Activated naive CD4-positive, alpha-beta T cell treated with anti-CD3 and anti-CD28 coated beads, Interleukin-2, amount 50 U/mL, for 24 hours (primary cell): Measurements from ENCODE around the gene CLEC16A.

Experiments used
- H3K27ac Mint-ChIP-seq: one replicate; pipeline ENCODE4 v1.8.0; 2021; ENCODE audit warnings: mild to moderate bottlenecking, mixed read lengths
- H3K27me3 Mint-ChIP-seq: one replicate; pipeline ENCODE4 v1.8.0; 2021; ENCODE audit warnings: mixed read lengths
- H3K36me3 Mint-ChIP-seq: one replicate; pipeline ENCODE4 v1.8.0; 2021; ENCODE audit warnings: mixed read lengths
- H3K4me1 Mint-ChIP-seq: one replicate; pipeline ENCODE4 v1.8.0; 2021; ENCODE audit warnings: mixed read lengths
- H3K4me3 Mint-ChIP-seq: one replicate; pipeline ENCODE4 v1.8.0; 2021; ENCODE audit warnings: mild to moderate bottlenecking, mixed read lengths
- H3K9me3 Mint-ChIP-seq: one replicate; pipeline ENCODE4 v1.8.0; 2021; ENCODE audit warnings: mixed read lengths

The CLEC16A gene

DNA sequence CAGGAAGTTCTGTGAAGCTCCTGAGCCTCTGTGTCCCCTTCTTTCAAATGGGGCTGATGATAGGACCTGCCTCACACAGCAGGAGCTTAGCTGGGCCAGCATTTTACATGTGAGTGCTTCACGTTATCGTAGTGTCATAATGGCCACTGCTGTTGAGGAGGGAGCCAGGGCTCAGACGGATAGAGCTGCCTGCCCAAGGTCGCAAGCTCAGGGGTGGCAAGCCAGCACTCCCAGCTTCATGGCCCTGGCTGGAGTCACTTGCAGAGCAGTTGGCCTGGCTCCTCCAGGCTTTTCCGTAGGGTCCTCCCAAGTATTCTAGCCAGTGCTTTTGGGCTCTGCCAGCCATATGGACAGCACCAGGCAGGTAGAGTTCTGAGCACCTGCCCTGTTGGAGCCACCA is 196.5 kb downstream of the CLEC16A start:
- H3K4me3 Mint-ChIP-seq: no peak overlapping the region

DNA sequence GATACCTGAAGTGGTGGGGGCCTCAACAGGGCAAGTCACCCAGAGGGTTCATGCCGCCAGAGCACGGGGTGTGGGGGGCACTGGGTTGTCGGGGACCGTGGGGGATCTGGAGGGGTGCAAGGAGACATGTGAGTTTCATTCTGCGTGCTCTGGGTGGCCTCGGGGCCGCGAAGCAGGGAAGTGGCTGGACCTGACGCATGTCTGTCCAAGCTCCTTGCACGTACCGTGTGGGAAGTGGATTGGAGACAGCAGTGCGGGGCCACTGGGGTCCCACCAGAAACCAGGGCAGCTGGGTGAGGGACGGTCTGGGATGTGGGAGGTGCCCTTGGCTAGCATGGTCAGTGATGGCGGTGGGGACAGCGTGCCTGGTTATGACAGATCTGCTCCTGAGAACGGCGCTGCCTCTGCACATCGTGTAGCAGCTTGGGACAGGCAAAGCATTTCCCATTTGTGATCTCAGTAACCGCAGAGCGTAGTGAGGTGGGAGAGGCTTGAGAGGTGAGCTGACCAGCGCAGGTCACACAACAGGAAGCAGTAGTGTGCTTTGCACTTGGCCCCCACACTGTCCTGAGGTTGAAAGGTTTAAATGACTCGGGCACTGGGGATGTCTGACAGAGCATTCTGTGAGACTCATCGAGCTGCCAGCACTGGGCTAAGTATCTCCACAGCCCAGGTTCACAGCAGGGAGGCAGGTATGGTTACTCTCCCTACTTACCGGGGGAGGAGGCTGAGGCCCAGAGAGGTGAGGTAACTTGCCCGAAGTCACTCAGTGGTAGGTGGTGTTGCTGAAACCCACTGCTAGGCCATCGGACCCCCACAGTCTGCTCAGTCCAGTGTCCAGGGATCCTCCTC is 197.3 kb downstream of the CLEC16A start:
- Mint-ChIP-seq H3K36me3 (no peaks in the 10 kb centered on the region), H3K4me3 (peak overlapping the region; percentile 44), H3K27ac (no peak overlapping the region), H3K4me1 (peaks cover 35% of the 10 kb centered on the region), H3K27me3 (no peaks in the 10 kb centered on the region), H3K9me3 (no peaks in the 10 kb centered on the region)

More for the DNA sequence above, 196.5 kb downstream of the CLEC16A start:
- Mint-ChIP-seq H3K27me3 (no peaks in the 10 kb centered on the region), H3K4me1 (peaks cover 40% of the 10 kb centered on the region), H3K9me3 (no peaks in the 10 kb centered on the region), H3K36me3 (peaks cover 3% of the 10 kb centered on the region), H3K27ac (no peak overlapping the region)

DNA sequence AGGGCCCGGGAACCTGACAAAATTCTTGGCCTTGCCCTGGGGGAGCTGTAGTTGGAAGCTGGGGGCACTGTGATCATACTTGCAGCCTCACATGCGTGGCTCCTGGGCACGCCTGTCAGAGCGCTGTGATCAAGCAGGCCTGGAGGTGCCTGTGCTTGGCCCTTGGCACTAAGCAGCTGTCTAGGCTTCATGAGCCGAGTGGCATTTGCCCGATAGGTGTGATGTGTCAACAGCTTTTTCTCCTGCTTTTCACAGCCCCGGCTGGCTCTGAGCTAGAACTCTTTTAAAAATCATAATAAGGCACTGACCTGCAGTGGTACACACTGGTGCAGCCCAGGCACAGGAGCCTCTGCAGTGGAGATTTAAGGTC is 197.9 kb downstream of the CLEC16A start:
- Mint-ChIP-seq H3K9me3 (no peaks in the 10 kb centered on the region), H3K27me3 (no peaks in the 10 kb centered on the region), H3K4me1 (peaks cover 35% of the 10 kb centered on the region), H3K36me3 (no peaks in the 10 kb centered on the region), H3K27ac (no peak overlapping the region), H3K4me3 (no peak overlapping the region)

DNA sequence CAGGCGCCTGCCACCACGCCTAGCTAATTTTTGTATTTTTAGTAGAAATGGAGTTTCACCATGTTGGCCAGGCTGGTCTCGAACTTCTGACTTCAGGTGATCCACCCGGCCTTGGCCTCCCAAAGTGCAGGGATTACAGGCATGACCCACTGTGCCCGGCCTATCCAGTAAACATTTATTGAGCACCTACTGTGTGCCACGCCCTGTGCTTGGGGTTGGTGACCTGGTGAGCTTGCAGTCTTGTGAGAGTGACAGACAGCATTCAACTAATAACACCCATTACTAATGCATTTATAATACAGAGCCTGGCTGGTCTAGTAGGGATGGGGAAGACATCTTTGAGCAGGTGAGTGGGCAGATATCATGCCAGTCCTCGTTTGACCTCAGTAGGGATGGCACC is 198.6 kb downstream of the CLEC16A start:
- Mint-ChIP-seq H3K36me3 (peaks cover 1% of the 10 kb centered on the region), H3K4me3 (no peak overlapping the region), H3K4me1 (peaks cover 30% of the 10 kb centered on the region), H3K9me3 (no peaks in the 10 kb centered on the region), H3K27ac (no peak overlapping the region), H3K27me3 (no peaks in the 10 kb centered on the region)

DNA sequence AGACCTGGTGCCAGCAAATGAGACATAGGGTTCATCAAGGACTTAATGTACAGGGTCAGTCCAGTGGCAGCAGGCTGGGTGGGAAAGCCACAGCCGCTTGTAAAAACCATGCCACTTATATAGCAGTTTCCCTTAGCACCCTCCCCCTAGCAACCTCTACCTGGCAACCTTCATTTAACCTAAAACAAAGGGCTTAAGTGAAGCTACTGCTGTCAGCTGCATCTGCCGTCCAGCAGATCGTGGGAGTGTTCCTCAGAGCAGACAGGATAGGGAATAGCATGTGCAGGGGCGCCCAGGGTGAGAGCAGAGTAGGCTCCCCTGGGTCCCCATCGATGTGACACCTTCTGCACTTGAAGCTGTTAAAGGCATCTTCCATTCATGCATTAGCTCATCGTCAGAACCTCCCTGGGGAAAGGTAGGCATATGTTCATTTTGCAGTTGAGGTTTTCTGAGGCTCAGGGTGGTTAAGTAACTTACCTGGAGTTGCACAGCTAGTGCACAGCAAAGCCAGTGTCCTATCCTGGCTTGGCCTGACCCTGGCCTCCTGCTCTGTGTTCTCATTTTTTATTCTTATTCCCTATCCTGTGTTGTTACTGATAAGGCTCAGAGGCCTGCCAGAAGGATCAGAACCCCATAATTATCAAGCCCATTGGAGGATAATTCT is 199.1 kb downstream of the CLEC16A start:
- H3K4me3 Mint-ChIP-seq: no peak overlapping the region

DNA sequence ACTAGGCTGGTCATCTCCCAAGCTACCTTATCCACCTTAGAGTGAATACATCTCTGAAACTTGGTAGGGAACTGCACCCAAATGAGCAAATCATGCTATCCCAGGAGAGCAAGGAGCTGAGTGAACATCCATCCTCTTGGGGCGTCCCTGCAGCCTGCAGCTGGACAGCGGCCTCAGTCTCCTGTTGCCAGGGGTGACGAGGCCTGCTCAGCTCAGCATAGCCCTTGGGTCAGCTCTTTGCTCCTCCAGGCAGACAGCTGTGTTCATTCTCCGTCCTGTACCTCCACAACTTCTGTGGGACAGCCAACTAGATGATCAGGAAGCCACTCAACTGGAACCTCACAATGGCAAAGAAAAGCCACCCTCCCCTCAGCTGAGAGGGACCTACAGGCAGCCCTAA is 199.8 kb downstream of the CLEC16A start:
- Mint-ChIP-seq H3K4me1 (peaks cover 20% of the 10 kb centered on the region), H3K9me3 (no peaks in the 10 kb centered on the region), H3K36me3 (peaks cover 3% of the 10 kb centered on the region), H3K4me3 (no peak overlapping the region), H3K27ac (no peak overlapping the region), H3K27me3 (no peaks in the 10 kb centered on the region)

More for the DNA sequence above, 199.1 kb downstream of the CLEC16A start:
- H3K27me3 Mint-ChIP-seq: no peaks in the 10 kb centered on the region
- H3K9me3 Mint-ChIP-seq: no peaks in the 10 kb centered on the region
- H3K27ac Mint-ChIP-seq: no peak overlapping the region
- peaks cover 2% of the 10 kb centered on the region for H3K36me3 Mint-ChIP-seq
- H3K4me1 Mint-ChIP-seq: peaks cover 24% of the 10 kb centered on the region

DNA sequence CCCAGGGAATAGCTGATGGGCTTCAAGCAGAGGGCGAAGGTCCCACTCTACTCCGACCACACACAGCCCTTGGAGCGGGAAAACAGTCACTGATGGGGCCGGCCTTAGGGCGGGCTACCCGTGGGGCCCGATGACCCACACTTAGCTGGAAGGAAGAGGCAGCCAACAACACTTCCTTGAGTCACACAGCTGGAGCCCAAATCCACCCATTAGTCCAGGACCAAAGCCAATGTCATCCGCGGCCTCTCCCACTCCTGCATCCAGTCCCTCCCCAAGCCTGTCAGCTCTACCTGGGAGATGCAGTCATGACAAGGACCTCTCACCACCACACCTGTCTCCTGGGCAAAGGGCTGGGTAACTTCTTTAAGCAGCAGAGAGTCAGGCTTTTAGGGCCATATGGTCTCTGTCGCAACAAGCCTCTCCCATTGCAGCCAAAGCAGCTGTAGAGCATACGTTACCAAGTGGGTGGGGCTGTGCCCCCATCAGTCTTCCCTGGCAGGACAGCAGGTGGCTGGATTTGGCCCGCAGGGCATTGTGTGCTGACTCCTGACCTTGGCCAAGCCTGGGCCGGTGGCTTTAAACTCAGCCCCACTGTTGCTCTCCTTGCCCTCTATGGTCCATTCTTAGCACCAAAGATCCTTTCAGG is 200.9 kb downstream of the CLEC16A start:
- Mint-ChIP-seq H3K36me3 (peaks cover 6% of the 10 kb centered on the region), H3K9me3 (no peaks in the 10 kb centered on the region), H3K27ac (no peak overlapping the region), H3K27me3 (no peaks in the 10 kb centered on the region), H3K4me3 (no peak overlapping the region), H3K4me1 (peaks cover 8% of the 10 kb centered on the region)

DNA sequence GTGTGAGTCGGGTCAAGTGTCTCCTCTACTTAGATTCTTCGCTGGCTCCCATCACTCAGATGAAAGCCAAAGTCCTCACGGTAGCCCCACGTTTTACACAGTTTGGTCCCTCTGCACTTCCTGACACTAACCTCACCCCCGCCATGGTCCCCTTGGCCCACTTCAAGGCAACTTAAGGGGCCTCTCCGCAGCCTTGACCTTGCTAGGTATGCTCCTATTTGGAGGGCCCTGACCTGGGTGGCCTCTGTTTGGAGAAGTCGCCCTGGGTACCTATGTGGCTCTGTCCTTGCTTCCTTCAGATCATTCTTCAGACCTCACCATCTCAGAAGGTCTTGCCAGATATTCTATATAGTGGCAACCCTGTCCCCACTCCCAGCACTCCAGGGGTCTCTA is 201.5 kb downstream of the CLEC16A start:
- Mint-ChIP-seq H3K4me3 (no peak overlapping the region), H3K4me1 (peaks cover 3% of the 10 kb centered on the region), H3K27me3 (no peaks in the 10 kb centered on the region), H3K27ac (peak overlapping the region; percentile 37), H3K36me3 (peaks cover 6% of the 10 kb centered on the region), H3K9me3 (no peaks in the 10 kb centered on the region)

DNA sequence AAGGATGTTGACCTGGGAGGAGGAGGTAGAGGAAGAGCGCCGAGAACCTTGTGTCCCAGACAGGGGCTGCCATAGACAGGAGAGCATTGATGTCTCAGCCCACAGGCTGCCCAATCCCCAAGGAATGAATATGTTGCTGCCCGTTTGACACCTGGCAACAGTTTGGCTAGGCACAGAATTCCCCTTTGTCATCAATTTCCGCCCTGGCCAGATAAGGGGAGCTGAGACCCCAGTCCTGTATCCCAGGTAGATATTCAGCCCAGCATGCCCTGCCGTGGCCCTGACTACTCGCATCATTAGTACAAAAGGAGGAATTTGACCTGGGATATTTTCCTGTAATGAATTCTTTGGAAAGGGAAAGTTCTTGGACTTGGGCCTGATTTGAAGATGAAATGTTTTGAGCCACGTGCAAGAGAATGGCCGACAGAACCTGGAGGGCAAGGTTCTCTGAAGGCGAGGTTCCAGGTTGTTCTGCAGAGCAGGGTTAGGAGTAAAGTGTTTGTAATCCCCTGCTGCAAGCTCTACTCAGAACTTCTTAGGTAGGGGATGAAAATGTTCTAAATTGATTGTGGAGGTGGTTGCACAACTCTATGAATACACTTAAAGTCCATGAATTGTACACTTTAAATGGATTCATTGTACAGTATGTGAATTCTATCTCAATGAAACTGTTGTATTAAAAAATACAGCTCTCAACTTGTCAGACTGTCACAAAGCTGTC is 202.8 kb downstream of the CLEC16A start:
- Mint-ChIP-seq H3K4me3 (no peak overlapping the region), H3K9me3 (no peaks in the 10 kb centered on the region), H3K36me3 (peaks cover 6% of the 10 kb centered on the region), H3K27ac (no peak overlapping the region), H3K27me3 (no peaks in the 10 kb centered on the region), H3K4me1 (no peaks in the 10 kb centered on the region)

DNA sequence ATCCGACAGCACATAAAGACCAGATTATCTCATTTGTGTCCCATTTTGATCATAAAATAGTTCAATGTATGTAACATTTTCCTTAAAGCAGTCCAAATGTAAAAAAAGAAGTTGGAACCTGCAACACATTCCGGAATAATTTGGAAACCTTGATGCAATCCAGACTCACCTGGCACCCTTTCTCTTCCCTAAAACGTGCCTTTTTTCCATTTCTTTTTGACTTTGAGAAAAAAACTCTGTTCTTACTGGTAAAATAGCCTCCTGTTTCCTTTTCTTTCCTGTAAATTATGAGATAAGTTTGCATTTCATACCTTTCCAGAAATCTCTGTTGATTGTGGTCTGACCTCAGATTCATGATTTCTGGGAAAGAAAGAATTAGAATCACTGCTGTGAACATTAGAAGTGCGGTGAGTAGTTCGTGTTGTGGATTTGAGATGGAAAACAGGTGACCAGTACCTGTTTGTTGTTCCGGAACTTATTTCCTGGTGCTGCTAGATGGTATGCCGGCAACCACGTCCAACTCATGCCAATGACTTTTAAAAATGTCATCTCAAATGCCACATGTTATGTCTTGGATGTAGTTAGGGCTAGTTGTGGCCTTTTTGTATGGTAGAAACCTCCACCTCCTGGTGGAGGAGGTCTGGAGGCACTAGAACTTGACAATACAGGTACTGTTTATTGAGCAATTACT is 203.5 kb downstream of the CLEC16A start:
- no peak overlapping the region for H3K4me3 Mint-ChIP-seq

DNA sequence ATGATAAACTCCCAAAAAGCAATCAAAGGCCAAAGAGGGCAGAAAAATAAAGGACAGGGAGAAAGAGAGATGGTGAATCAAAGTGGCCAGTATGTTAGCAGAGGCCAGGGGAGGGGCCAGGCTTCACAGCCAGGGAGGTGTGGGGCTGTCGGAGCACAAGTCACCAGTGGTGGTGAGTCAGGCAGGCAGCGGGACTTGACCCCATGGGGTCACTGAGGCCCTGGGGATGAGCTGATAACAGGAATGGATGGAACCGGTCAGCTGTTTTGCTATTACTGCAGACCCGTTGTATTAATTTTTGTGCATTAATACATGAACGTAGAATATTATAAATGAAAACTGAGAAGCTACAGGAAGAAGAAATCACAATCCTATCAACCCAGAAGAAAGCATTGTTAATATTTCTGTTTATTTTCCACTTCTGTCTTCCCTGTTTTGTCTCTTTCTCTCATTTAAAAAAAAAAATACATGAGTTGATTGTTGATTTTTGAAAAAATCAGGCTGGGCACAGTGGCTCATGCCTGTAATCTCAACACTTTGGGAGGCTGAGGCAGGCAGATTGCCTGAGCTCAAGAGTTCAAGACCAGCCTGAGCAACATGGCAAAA is 204.8 kb downstream of the CLEC16A start:
- no peaks in the 10 kb centered on the region for H3K27me3 Mint-ChIP-seq
- H3K9me3 Mint-ChIP-seq: no peaks in the 10 kb centered on the region
- no peak overlapping the region for H3K27ac Mint-ChIP-seq
- peaks cover 6% of the 10 kb centered on the region for H3K36me3 Mint-ChIP-seq
- H3K4me1 Mint-ChIP-seq: no peaks in the 10 kb centered on the region
- no peak overlapping the region for H3K4me3 Mint-ChIP-seq

More for the DNA sequence above, 203.5 kb downstream of the CLEC16A start:
- Mint-ChIP-seq H3K4me1 (no peaks in the 10 kb centered on the region), H3K27me3 (no peaks in the 10 kb centered on the region), H3K36me3 (peaks cover 6% of the 10 kb centered on the region), H3K9me3 (no peaks in the 10 kb centered on the region), H3K27ac (no peak overlapping the region)

DNA sequence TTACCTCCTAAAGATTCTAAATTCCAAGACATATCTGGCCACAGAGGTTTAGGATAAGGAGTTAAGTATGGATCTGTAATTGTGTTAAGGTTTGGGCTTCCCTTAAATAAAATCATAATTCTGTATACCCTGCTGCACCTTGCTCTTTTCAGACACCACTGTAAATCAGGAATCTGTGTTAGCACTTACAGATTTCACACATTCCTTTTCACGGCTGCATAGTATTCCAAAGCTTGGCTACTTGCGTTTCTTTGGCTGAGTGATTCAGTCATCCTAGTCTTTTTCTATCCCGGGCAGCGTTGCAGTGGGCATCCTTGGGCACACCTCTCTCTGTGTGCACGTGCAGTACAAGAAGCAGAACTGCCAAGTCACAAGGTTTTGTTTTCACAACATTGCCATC is 205.8 kb downstream of the CLEC16A start:
- Mint-ChIP-seq H3K4me1 (no peaks in the 10 kb centered on the region), H3K27me3 (no peaks in the 10 kb centered on the region), H3K36me3 (peaks cover 6% of the 10 kb centered on the region), H3K4me3 (no peak overlapping the region), H3K27ac (no peak overlapping the region), H3K9me3 (no peaks in the 10 kb centered on the region)

DNA sequence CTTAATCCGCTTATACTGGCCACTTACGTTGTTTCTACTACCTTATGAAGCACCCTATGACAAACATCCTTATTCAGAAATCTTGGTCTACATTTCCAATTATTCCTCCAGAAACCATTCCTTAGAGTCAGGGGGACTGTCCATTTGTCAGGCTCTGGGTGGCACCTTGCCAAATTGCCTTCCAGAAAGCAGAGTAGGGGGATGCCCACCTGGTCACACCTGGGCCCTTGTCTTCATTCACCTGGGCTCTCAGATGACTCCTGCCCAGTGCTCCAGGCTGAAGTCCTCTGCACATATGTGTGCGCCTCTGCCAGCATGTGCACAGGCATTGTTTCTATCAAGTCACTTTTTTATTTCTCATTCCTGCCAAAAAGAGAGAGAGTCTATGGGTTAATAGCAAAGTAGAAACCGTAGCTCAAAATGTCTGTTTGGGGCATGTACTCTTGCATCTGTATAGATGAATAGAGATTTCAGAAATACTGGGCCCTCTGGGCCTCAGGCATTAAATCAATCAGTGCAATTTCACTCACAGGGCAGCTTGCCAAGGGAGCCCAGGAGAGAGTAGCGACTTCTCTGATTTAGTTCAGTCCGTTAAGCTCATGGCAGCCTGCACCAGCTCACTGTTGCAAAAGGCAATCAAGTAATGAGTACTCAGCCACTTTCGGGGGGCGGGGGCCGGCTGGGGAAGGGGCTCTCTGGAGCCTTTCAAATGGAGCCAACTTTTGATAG is 207.0 kb downstream of the CLEC16A start:
- Mint-ChIP-seq H3K27ac (no peak overlapping the region), H3K4me1 (no peaks in the 10 kb centered on the region), H3K4me3 (no peak overlapping the region), H3K9me3 (no peaks in the 10 kb centered on the region), H3K36me3 (peaks cover 6% of the 10 kb centered on the region), H3K27me3 (no peaks in the 10 kb centered on the region)

DNA sequence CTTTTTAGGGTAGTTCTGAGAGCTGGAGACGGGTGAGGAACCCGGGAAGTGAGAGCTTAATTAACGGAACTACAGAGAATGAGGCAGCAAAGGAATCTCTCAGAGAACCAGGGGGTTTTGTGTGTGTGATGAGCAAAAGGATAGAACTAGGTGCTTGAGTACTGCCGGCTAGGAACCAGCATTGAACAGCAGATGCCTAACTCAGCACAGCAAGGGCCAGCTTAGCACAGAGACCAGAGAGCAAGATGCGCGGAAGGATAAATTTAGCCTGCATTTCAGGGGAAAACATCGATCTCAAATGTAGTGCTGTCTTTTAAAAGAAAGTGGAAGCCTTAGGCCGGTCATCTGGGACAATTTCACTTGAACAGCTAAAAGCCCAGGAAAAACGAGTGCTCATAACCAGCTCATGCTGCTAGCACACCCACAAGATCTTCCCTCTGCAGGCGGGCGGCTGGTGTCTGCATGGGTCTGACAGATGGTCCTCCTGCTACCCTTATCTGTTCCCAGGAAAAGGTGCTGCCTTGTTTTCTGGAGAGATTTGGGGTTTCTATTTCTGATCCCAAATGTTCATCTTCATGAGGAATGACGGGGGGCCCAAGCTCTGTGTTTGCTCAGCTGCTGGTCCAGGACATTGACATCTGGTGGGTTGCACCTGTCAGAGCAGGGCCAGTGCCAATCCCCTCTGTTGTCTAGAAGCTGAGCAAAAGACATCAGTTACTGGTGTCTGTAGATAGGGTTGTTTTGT is 207.7 kb downstream of the CLEC16A start:
- H3K36me3 Mint-ChIP-seq: peaks cover 6% of the 10 kb centered on the region
- H3K9me3 Mint-ChIP-seq: no peaks in the 10 kb centered on the region
- H3K27ac Mint-ChIP-seq: no peak overlapping the region
- no peaks in the 10 kb centered on the region for H3K27me3 Mint-ChIP-seq
- no peak overlapping the region for H3K4me3 Mint-ChIP-seq
- H3K4me1 Mint-ChIP-seq: peaks cover 3% of the 10 kb centered on the region
